Activated T-helper 9 cell treated with anti-CD3 and anti-CD28 coated beads, Interleukin-2, amount 50 U/mL, for 16 hours (primary cell): ENCODE data around the gene PNRC2.
"Not testable (repeated sequence)": the region's sequence is repeated elsewhere in the genome, so short reads cannot be mapped to it uniquely, and the experiment has no call there.

Source experiments
- DNase-seq: peaks from one replicate; pipeline ENCODE4 v3.0.0-alpha.2; 2020; ENCODE audit warnings: low read depth

The PNRC2 gene

DNA sequence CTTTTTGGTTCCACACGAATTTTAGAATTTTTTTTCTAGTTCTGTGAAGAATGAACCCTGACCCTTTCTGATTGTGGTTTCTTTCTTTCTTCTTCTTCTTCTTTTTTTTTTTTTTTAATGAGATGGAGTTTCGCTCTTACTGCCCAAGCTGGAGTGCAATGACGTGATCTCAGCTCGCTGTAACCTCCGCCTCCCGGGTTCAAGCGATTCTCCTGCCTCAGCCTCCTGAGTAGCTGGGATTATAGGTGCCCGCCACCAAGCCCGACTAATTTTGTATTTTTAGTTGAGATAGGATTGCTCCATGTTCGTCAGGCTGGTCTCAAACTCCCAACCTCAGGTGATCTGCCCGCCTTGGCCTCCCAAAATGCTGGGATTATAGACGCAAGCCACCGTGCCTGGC lies 32.4 kb downstream of the PNRC2 start:
- not testable (repeated sequence) for DNase-seq

- DNase-seq, result no peak
Measured at GRCh38 chr1:23995431-23995837, 35.8 kb downstream of the PNRC2 start.

- DNase-seq, result no peak
Measured at GRCh38 chr1:23996700-23997229, 37.1 kb downstream of the PNRC2 start.

DNA sequence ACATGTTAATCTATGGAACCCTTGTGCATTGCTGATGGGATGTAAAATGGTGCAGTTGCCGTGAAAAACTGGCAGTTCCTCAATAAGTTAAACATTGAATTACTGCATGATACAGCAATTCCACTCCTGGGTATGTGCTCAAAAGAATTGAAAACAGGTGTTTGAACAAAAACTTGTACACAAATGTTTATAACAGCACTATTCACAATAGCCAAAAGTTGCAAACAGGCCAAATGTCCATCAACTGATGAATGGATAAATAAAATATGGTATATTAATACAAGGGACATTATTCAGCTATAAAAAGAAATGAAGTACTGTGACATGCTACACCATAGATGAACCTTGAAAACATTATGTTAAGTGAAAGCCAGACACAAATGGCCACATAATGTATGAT lies 38.2 kb downstream of the PNRC2 start:
- no peak for DNase-seq

DNA sequence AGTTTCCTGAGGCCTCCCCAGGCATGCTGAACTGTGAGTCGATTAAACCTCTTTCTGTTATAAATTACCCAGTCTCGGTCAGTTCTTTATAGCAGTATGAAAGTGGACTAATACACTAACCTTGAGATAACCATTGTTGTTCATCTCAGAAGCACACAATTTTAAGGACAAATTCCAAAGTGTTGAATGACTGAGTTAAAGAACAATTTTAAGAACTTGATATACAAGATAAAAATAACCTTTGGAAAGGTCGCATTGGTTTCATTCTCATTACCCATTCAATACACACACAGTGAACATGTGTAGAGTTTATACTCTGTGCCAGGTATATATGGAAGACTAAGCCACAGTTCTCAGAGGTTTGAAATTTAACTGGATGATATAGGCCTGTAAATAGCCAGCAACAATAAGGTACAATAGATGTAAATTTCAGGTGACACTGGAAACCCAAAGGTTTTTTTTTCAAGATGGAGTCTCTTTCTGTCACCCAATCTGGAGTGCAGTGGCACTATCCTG lies 39.6 kb downstream of the PNRC2 start:
- DNase-seq, result no peak

GRCh38 chr1:24002695-24003094 lies 43.1 kb downstream of the PNRC2 start:
- DNase-seq, result no peak

GRCh38 chr1:24003331-24003972 lies 43.8 kb downstream of the PNRC2 start:
- DNase-seq, result no peak

GRCh38 chr1:24004132-24004531 lies 44.5 kb downstream of the PNRC2 start:
- no peak for DNase-seq

GRCh38 chr1:24005163-24005562 lies 45.5 kb downstream of the PNRC2 start:
- DNase-seq, result no peak

DNA sequence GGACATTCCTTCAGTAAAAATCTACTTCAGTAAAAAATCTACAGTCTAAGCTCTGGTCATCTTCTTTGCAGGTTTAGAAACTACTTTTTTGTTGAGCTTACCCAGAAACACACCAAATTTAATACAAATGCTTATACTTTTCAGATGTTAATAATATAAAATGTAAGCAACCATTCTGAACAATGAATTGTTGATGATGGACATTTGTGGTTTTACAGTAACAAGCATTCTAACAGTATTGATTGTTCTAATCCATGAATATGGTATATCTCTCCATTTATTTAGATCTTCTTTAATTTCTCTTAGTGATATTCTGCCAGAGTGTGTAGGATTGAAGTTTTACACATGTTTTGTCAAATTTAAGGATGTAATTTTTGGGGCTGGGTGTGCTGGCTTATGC lies 47.5 kb downstream of the PNRC2 start:
- no peak for DNase-seq

DNA sequence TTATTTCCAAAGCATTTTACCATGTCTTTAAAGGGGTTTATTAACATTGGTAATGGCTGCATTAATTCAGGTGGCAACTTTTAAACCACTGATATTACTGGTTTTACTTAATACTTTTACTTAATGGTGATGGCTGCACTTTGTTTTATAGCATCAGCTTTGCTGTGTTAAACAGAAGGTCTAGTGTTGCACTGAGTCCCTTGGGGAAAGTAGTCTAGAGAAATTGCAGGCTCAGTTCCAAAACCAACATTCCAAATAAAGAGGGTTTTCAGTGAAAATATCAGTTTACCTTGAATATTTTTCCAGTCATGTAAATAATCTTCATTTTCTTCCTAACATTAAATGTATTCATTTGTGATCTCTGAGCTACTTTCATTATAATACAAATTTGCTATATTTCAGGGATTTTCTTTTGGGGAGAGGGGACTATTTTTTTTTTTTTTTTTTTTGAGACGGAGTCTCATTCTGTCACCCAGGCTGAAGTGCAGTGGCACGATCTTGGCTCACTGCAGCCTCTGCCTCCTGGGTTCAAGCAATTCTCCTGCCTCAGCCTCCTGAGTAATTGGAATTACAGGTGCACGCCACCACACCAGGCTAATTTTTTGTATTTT lies 49.1 kb downstream of the PNRC2 start:
- not testable (repeated sequence) for DNase-seq

- DNase-seq, result no peak
Measured at GRCh38 chr1:24009406-24009805, 49.8 kb downstream of the PNRC2 start.

DNA sequence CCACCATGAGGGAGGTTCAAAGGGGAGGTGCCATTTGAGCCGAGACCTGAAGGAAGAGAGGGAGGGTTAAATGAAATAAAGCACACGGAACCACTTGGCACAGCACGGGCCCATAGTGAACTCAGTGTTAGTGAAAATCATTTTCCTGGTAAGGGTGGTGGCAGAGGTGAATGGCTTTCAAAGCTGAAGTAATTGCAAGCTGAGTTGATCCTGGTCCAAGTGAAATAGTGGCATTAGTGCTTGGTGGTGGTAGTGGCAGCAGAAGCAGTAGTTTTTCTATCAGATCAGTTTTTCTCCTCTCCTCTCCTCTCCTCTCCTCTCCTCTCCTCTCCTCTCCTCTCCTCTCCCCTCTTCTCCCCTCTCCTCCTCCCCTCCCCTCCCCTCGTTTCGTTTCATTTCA lies 51.0 kb downstream of the PNRC2 start:
- DNase-seq, result no peak

- DNase-seq, result not testable (repeated sequence)
Measured at GRCh38 chr1:24012878-24013277, 53.2 kb downstream of the PNRC2 start.
